ENCODE results near the gene MAP10. TPM values are rescaled to one million over a fixed set of nuclear protein-coding genes. Genes with fewer than 3 reads are reported as not detected.

Gene MAP10
- total and polyA plus RNA-seq, 5 donors from 2014 or later, result 1.00 to 3.0 (median 2.1) TPM

GRCh38 chr1:232806186-232806510, 932 bp downstream of the MAP10 start:
- H3K36me3 Mint-ChIP-seq, result peaks cover 4% of the 10 kb centered on the region
- Histone ChIP-seq H3K4me3 (ENCODE audit: low read depth, low read length) (peak overlapping the region; percentile 66), H3K4me1 (ENCODE audit: control insufficient read depth, insufficient read depth, low read length, poor library complexity, severe bottlenecking) (peaks cover 6% of the 10 kb centered on the region), H3K27ac (ENCODE audit: insufficient read depth, low read length, poor library complexity, severe bottlenecking) (no peak overlapping the region), H3K9me3 (ENCODE audit: control insufficient read depth in 2 of 2, low read length in 2 of 2) (peaks cover 0 to 10% of the 10 kb centered on the region in 2 experiments), H3K27me3 (ENCODE audit: control insufficient read depth, insufficient read depth, low read length) (peaks cover 3% of the 10 kb centered on the region), H3K36me3 (ENCODE audit: control insufficient read depth, insufficient read depth, low read length) (no peaks in the 10 kb centered on the region)
- peaks cover 0 to 20% (median 3%) of the 10 kb centered on the region in 7 donors for H3K9me3 Mint-ChIP-seq
- peak overlapping the region; percentile 75 to 82 (median 81) for H3K27ac Mint-ChIP-seq
- H3K4me3 Mint-ChIP-seq, result peak overlapping the region; percentile 88 to 94 (median 92)
- H3K4me1 Mint-ChIP-seq, result peaks cover 10 to 31% (median 24%) of the 10 kb centered on the region in 4 donors
- DNase-seq (no peak), ATAC-seq (ENCODE audit: low read depth in 2 of 2) (no peak)
- peaks cover 16% of the 10 kb centered on the region for H3K27me3 Mint-ChIP-seq

GRCh38 chr1:232810856-232811255, 5.6 kb downstream of the MAP10 start:
- Histone ChIP-seq H3K9me3 (ENCODE audit: control insufficient read depth in 2 of 2, low read length in 2 of 2) (peaks cover 0 to 10% of the 10 kb centered on the region in 2 experiments), H3K27me3 (ENCODE audit: control insufficient read depth, insufficient read depth, low read length) (no peaks in the 10 kb centered on the region), H3K27ac (ENCODE audit: insufficient read depth, low read length, poor library complexity, severe bottlenecking) (no peak overlapping the region), H3K36me3 (ENCODE audit: control insufficient read depth, insufficient read depth, low read length) (no peaks in the 10 kb centered on the region), H3K4me1 (ENCODE audit: control insufficient read depth, insufficient read depth, low read length, poor library complexity, severe bottlenecking) (peaks cover 3% of the 10 kb centered on the region), H3K4me3 (ENCODE audit: low read depth, low read length) (no peak overlapping the region)
- Mint-ChIP-seq H3K36me3 (peaks cover 4% of the 10 kb centered on the region), H3K4me3 (no peak overlapping the region), H3K27me3 (peaks cover 13% of the 10 kb centered on the region), H3K9me3 (peaks cover 0 to 29% (median 6%) of the 10 kb centered on the region in 7 donors), H3K27ac (no peak overlapping the region), H3K4me1 (peaks cover 6 to 18% (median 12%) of the 10 kb centered on the region in 4 donors)
- DNase-seq (no peak), ATAC-seq (ENCODE audit: low read depth in 2 of 2) (no peak)

GRCh38 chr1:232812560-232812959, 7.3 kb downstream of the MAP10 start:
- Mint-ChIP-seq H3K27ac (peak overlapping the region in 1 of 3 donors; percentile 8), H3K36me3 (no peaks in the 10 kb centered on the region), H3K9me3 (peaks cover 0 to 16% (median 2%) of the 10 kb centered on the region in 7 donors), H3K4me1 (peaks cover 0 to 2% (median under 1%) of the 10 kb centered on the region in 4 donors), H3K4me3 (no peak overlapping the region), H3K27me3 (peaks cover 5% of the 10 kb centered on the region)
- peaks cover 0 to 10% of the 10 kb centered on the region in 2 experiments for H3K9me3 ChIP-seq (ENCODE audit: control insufficient read depth in 2 of 2, low read length in 2 of 2)
- DNase-seq (no peak), ATAC-seq (ENCODE audit: low read depth in 2 of 2) (no peak)
- H3K27me3 ChIP-seq (ENCODE audit: control insufficient read depth, insufficient read depth, low read length), result no peaks in the 10 kb centered on the region
- no peak overlapping the region for H3K27ac ChIP-seq (ENCODE audit: insufficient read depth, low read length, poor library complexity, severe bottlenecking)
- no peaks in the 10 kb centered on the region for H3K36me3 ChIP-seq (ENCODE audit: control insufficient read depth, insufficient read depth, low read length)
- no peak overlapping the region for H3K4me3 ChIP-seq (ENCODE audit: low read depth, low read length)
- no peaks in the 10 kb centered on the region for H3K4me1 ChIP-seq (ENCODE audit: control insufficient read depth, insufficient read depth, low read length, poor library complexity, severe bottlenecking)

GRCh38 chr1:232813097-232813496, 7.9 kb downstream of the MAP10 start:
- Mint-ChIP-seq H3K9me3 (peaks cover 0 to 13% (median 1%) of the 10 kb centered on the region in 7 donors), H3K36me3 (no peaks in the 10 kb centered on the region), H3K4me1 (no peaks in the 10 kb centered on the region), H3K4me3 (no peak overlapping the region), H3K27ac (no peak overlapping the region), H3K27me3 (peaks cover 5% of the 10 kb centered on the region)
- H3K36me3 ChIP-seq (ENCODE audit: control insufficient read depth, insufficient read depth, low read length), result no peaks in the 10 kb centered on the region
- no peak overlapping the region for H3K27ac ChIP-seq (ENCODE audit: insufficient read depth, low read length, poor library complexity, severe bottlenecking)
- H3K4me3 ChIP-seq (ENCODE audit: low read depth, low read length), result no peak overlapping the region
- peaks cover 0 to 10% of the 10 kb centered on the region in 2 experiments for H3K9me3 ChIP-seq (ENCODE audit: control insufficient read depth in 2 of 2, low read length in 2 of 2)
- H3K4me1 ChIP-seq (ENCODE audit: control insufficient read depth, insufficient read depth, low read length, poor library complexity, severe bottlenecking), result no peaks in the 10 kb centered on the region
- no peaks in the 10 kb centered on the region for H3K27me3 ChIP-seq (ENCODE audit: control insufficient read depth, insufficient read depth, low read length)
- no peak for DNase-seq
- ATAC-seq (ENCODE audit: low read depth in 2 of 2), result no peak

GRCh38 chr1:232813760-232814159, 8.5 kb downstream of the MAP10 start:
- Mint-ChIP-seq H3K36me3 (no peaks in the 10 kb centered on the region), H3K4me3 (no peak overlapping the region), H3K4me1 (no peaks in the 10 kb centered on the region), H3K27ac (no peak overlapping the region), H3K27me3 (peaks cover 5% of the 10 kb centered on the region), H3K9me3 (peaks cover 0 to 13% (median 2%) of the 10 kb centered on the region in 7 donors)
- no peaks in the 10 kb centered on the region for H3K27me3 ChIP-seq (ENCODE audit: control insufficient read depth, insufficient read depth, low read length)
- H3K27ac ChIP-seq (ENCODE audit: insufficient read depth, low read length, poor library complexity, severe bottlenecking), result no peak overlapping the region
- H3K4me1 ChIP-seq (ENCODE audit: control insufficient read depth, insufficient read depth, low read length, poor library complexity, severe bottlenecking), result no peaks in the 10 kb centered on the region
- H3K4me3 ChIP-seq (ENCODE audit: low read depth, low read length), result no peak overlapping the region
- DNase-seq (no peak), ATAC-seq (ENCODE audit: low read depth in 2 of 2) (no peak)
- no peaks in the 10 kb centered on the region for H3K36me3 ChIP-seq (ENCODE audit: control insufficient read depth, insufficient read depth, low read length)
- H3K9me3 ChIP-seq (ENCODE audit: control insufficient read depth in 2 of 2, low read length in 2 of 2), result peaks cover 0 to 7% of the 10 kb centered on the region in 2 experiments

- peaks cover 16% of the 10 kb centered on the region for H3K27me3 Mint-ChIP-seq
- no peak overlapping the region for H3K27ac Mint-ChIP-seq
- ATAC-seq (ENCODE audit: low read depth in 2 of 2), result no peak
Observed at GRCh38 chr1:232816324-232816723, 11.1 kb downstream of the MAP10 start.

GRCh38 chr1:232818040-232818439, 12.8 kb downstream of the MAP10 start:
- Mint-ChIP-seq H3K27ac (no peak overlapping the region), H3K4me3 (no peak overlapping the region), H3K27me3 (peaks cover 11% of the 10 kb centered on the region), H3K36me3 (no peaks in the 10 kb centered on the region), H3K4me1 (no peaks in the 10 kb centered on the region), H3K9me3 (peaks cover 0 to 6% (median 1%) of the 10 kb centered on the region in 7 donors)
- ATAC-seq (ENCODE audit: low read depth in 2 of 2) (no peak), DNase-seq (no peak)
- no peaks in the 10 kb centered on the region for H3K9me3 ChIP-seq (ENCODE audit: control insufficient read depth in 2 of 2, low read length in 2 of 2)
- no peak overlapping the region for H3K4me3 ChIP-seq (ENCODE audit: low read depth, low read length)
- H3K4me1 ChIP-seq (ENCODE audit: control insufficient read depth, insufficient read depth, low read length, poor library complexity, severe bottlenecking), result no peaks in the 10 kb centered on the region
- no peaks in the 10 kb centered on the region for H3K36me3 ChIP-seq (ENCODE audit: control insufficient read depth, insufficient read depth, low read length)
- H3K27ac ChIP-seq (ENCODE audit: insufficient read depth, low read length, poor library complexity, severe bottlenecking), result no peak overlapping the region
- H3K27me3 ChIP-seq (ENCODE audit: control insufficient read depth, insufficient read depth, low read length), result no peaks in the 10 kb centered on the region

More at GRCh38 chr1:232816324-232816723, 11.1 kb downstream of the MAP10 start:
- no peaks in the 10 kb centered on the region for H3K36me3 Mint-ChIP-seq
- no peaks in the 10 kb centered on the region for H3K36me3 ChIP-seq (ENCODE audit: control insufficient read depth, insufficient read depth, low read length)
- H3K9me3 Mint-ChIP-seq, result peaks cover 0 to 8% (median 3%) of the 10 kb centered on the region in 7 donors
- H3K27ac ChIP-seq (ENCODE audit: insufficient read depth, low read length, poor library complexity, severe bottlenecking), result no peak overlapping the region
- H3K4me1 Mint-ChIP-seq, result no peaks in the 10 kb centered on the region
- DNase-seq, result no peak
- no peaks in the 10 kb centered on the region for H3K9me3 ChIP-seq (ENCODE audit: control insufficient read depth in 2 of 2, low read length in 2 of 2)
- H3K4me1 ChIP-seq (ENCODE audit: control insufficient read depth, insufficient read depth, low read length, poor library complexity, severe bottlenecking), result no peaks in the 10 kb centered on the region
- H3K27me3 ChIP-seq (ENCODE audit: control insufficient read depth, insufficient read depth, low read length), result no peaks in the 10 kb centered on the region
- no peak overlapping the region for H3K4me3 ChIP-seq (ENCODE audit: low read depth, low read length)
- no peak overlapping the region for H3K4me3 Mint-ChIP-seq

- Histone ChIP-seq H3K4me3 (ENCODE audit: low read depth, low read length) (no peak overlapping the region), H3K27me3 (ENCODE audit: control insufficient read depth, insufficient read depth, low read length) (no peaks in the 10 kb centered on the region), H3K9me3 (ENCODE audit: control insufficient read depth in 2 of 2, low read length in 2 of 2) (no peaks in the 10 kb centered on the region), H3K4me1 (ENCODE audit: control insufficient read depth, insufficient read depth, low read length, poor library complexity, severe bottlenecking) (no peaks in the 10 kb centered on the region), H3K27ac (ENCODE audit: insufficient read depth, low read length, poor library complexity, severe bottlenecking) (no peak overlapping the region), H3K36me3 (ENCODE audit: control insufficient read depth, insufficient read depth, low read length) (no peaks in the 10 kb centered on the region)
- Mint-ChIP-seq H3K4me3 (no peak overlapping the region), H3K27ac (no peak overlapping the region), H3K9me3 (peaks cover 0 to 6% (median 0%) of the 10 kb centered on the region in 7 donors), H3K4me1 (no peaks in the 10 kb centered on the region), H3K36me3 (no peaks in the 10 kb centered on the region), H3K27me3 (peaks cover 11% of the 10 kb centered on the region)
- ATAC-seq (ENCODE audit: low read depth in 2 of 2) (no peak), DNase-seq (no peak)
Observed at GRCh38 chr1:232820431-232820830, 15.2 kb downstream of the MAP10 start.

All from CD4-positive, CD25-positive, alpha-beta regulatory T cell (primary cell).